ENCODE measurements around the gene ARHGEF33.

Gene ARHGEF33

GRCh38 chr2:38945372-38945771, 55.7 kb downstream of the ARHGEF33 start:
- TF ChIP-seq, protein P1, sequence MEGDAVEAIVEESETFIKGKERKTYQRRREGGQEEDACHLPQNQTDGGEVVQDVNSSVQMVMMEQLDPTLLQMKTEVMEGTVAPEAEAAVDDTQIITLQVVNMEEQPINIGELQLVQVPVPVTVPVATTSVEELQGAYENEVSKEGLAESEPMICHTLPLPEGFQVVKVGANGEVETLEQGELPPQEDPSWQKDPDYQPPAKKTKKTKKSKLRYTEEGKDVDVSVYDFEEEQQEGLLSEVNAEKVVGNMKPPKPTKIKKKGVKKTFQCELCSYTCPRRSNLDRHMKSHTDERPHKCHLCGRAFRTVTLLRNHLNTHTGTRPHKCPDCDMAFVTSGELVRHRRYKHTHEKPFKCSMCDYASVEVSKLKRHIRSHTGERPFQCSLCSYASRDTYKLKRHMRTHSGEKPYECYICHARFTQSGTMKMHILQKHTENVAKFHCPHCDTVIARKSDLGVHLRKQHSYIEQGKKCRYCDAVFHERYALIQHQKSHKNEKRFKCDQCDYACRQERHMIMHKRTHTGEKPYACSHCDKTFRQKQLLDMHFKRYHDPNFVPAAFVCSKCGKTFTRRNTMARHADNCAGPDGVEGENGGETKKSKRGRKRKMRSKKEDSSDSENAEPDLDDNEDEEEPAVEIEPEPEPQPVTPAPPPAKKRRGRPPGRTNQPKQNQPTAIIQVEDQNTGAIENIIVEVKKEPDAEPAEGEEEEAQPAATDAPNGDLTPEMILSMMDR (IDR thresholded peaks at IDR 0.05; ENCODE audit: low read depth, low read length), result no peak
- Histone ChIP-seq H3K4me1 (no peaks in the 10 kb centered on the region), H3K27me3 (no peaks in the 10 kb centered on the region), H3K4me3 (ENCODE audit: low read depth, low read length) (no peak overlapping the region), H3K36me3 (no peaks in the 10 kb centered on the region), H3K9me3 (no peaks in the 10 kb centered on the region)
- no peak for DNase-seq

DNA sequence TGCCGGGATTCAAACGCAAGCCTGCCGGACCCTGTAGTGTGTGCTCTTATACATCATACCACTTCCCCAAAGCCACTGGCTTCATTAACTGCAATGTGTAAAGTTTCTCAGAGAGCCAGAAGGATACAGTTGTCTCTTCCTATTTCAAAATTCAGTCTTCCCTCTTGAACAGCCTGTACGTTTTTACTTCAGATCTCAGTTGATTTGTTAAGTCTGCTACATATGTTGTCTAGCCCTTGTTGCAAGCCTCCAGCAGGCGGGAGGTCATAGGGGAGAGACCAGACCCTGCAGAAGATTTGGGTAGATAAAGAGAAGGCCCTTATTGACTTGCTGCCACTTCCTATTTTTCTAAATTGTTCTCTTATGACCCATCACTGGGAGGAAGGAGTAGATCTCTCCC, 56.2 kb downstream of the ARHGEF33 start:
- Histone ChIP-seq H3K4me1 (no peaks in the 10 kb centered on the region), H3K36me3 (no peaks in the 10 kb centered on the region), H3K4me3 (ENCODE audit: low read depth, low read length) (no peak overlapping the region), H3K27me3 (no peaks in the 10 kb centered on the region), H3K9me3 (no peaks in the 10 kb centered on the region)
- TF ChIP-seq, protein P1 (IDR thresholded peaks at IDR 0.05; ENCODE audit: low read depth, low read length), result no peak
- DNase-seq, result no peak

GRCh38 chr2:38947241-38948239, 57.9 kb downstream of the ARHGEF33 start:
- peak; percentile 83 for DNase-seq
- no peaks in the 10 kb centered on the region for H3K27me3 ChIP-seq
- H3K36me3 ChIP-seq, result no peaks in the 10 kb centered on the region
- H3K4me3 ChIP-seq (ENCODE audit: low read depth, low read length), result no peak overlapping the region
- no peaks in the 10 kb centered on the region for H3K9me3 ChIP-seq
- H3K4me1 ChIP-seq, result no peaks in the 10 kb centered on the region
- TF ChIP-seq, protein P1 (IDR thresholded peaks at IDR 0.05; ENCODE audit: low read depth, low read length), result peak; percentile 89

GRCh38 chr2:38948387-38948882, 58.8 kb downstream of the ARHGEF33 start:
- no peaks in the 10 kb centered on the region for H3K4me1 ChIP-seq
- TF ChIP-seq, protein P1 (IDR thresholded peaks at IDR 0.05; ENCODE audit: low read depth, low read length), result no peak
- no peaks in the 10 kb centered on the region for H3K36me3 ChIP-seq
- no peaks in the 10 kb centered on the region for H3K9me3 ChIP-seq
- no peak for DNase-seq
- no peaks in the 10 kb centered on the region for H3K27me3 ChIP-seq
- no peak overlapping the region for H3K4me3 ChIP-seq (ENCODE audit: low read depth, low read length)

DNA sequence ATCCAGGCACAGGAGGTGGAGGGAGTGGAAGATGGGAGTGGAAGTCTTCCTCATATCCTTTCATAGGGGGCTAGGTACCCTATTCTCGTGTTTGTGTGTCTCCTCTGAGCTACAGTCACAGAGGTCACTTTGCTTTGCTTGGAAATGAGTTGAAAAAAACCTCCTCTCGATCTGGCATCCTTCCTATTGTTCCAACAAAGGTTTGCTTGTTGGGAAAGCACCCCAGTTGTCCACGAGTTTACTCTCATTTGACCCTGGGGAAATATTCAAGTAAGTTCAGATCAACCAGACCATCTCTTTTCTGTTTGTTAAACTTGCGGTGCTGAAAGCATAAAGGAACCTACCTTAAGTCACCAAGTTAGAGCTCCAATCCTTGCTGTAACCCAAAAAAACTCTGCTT, 59.3 kb downstream of the ARHGEF33 start:
- no peaks in the 10 kb centered on the region for H3K36me3 ChIP-seq
- H3K4me1 ChIP-seq, result no peaks in the 10 kb centered on the region
- no peaks in the 10 kb centered on the region for H3K27me3 ChIP-seq
- no peaks in the 10 kb centered on the region for H3K9me3 ChIP-seq
- TF ChIP-seq, protein P1 (IDR thresholded peaks at IDR 0.05; ENCODE audit: low read depth, low read length), result no peak
- no peak for DNase-seq
- no peak overlapping the region for H3K4me3 ChIP-seq (ENCODE audit: low read depth, low read length)

DNA sequence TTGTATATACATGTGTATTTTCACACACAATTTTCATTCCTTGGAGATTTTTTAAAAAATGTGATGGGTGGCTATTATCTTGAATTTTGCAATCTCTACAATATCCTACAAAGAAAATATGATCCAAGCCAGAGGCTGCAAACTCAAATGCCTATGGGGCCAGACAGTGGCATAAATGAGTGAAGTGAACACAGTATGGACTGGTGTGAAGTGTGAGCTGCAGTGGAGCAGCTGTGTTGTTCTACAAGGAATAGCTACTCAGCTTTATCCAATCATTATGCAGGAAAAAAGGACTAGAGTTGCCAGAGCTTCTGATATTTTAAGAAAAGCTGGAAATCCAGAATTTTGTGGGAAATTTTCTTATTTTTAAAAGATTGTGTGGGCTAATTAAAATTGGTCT, 62.1 kb downstream of the ARHGEF33 start:
- Histone ChIP-seq H3K4me3 (ENCODE audit: low read depth, low read length) (no peak overlapping the region), H3K36me3 (no peaks in the 10 kb centered on the region), H3K4me1 (no peaks in the 10 kb centered on the region), H3K27me3 (no peaks in the 10 kb centered on the region), H3K9me3 (no peaks in the 10 kb centered on the region)
- TF ChIP-seq, protein P1 (IDR thresholded peaks at IDR 0.05; ENCODE audit: low read depth, low read length), result no peak
- DNase-seq, result no peak
